HepG2 (cell line): ENCODE measurements around the gene NIPAL3. TPM values are rescaled to one million over a fixed set of nuclear protein-coding genes. Genes with fewer than 3 reads are reported as not detected.
"Not testable (repeated sequence)": the region's sequence is repeated elsewhere in the genome, so short reads cannot be mapped to it uniquely, and the experiment has no call there.

Experiments used
- ATAC-seq: fragments of 200-7000 bp; cut with Tn5 transposase; 3 replicates; pipeline ENCODE4 v1.9.1; 2020; ENCODE audit warnings: mild to moderate bottlenecking, moderate library complexity
- BruUV-seq: library from RNA; stranded (reverse); fragments of 400-500 nt; replicated peaks from 2 replicates; lab custom pipeline; 2021; lab: Mats Ljungman, UMichigan
- CTCF ChIA-PET: fragments of 300-600 bp; formaldehyde crosslinking; extraction: SDS; loops from one replicate; lab custom pipeline; 2021; ENCODE audit warnings: low total read pairs, inconsistent platforms, low intra/inter-chr PET ratio; lab: Yijun Ruan, JAX
- POLR2A ChIA-PET: fragments of 350-600 bp; sonication (Branson Sonifier 250); formaldehyde crosslinking; loops from one replicate; lab custom pipeline; 2020; ENCODE audit warnings: antibody characterized with exemption, inconsistent platforms; lab: Yijun Ruan, JAX
- DNase-seq: peaks from one replicate; pipeline ENCODE4 v3.0.0-alpha.2; 2015; ENCODE audit warnings: low spot score
- FAIRE-seq: peaks from 3 replicates; lab custom pipeline; 2011; peaks lifted over from hg19 to GRCh38; lab: Jason Lieb, UNC
- H2AFZ ChIP-seq: one replicate; pipeline ENCODE4 v1.6.1; 2011; ENCODE audit warnings: low read length, inconsistent platforms
- H3K27ac ChIP-seq: fragments of 300-600 bp; 3 replicates; pipeline ENCODE4 v1.8.0; 2011; ENCODE audit warnings: mixed run types, mild to moderate bottlenecking, mixed read lengths, low read length, inconsistent platforms; ENCODE audit not compliant: insufficient read depth; ENCODE audit errors: extremely low read length
- H3K27me3 ChIP-seq, 2 experiments: fragments of 200-600 bp in 1 of 2; 2 replicates in 1 of 2; 3 replicates in 1 of 2; pipeline versions ENCODE4 v1.6.0 to v1.8.0; 2011; ENCODE audit warnings: low read length in 2 of 2, mild to moderate bottlenecking in 2 of 2, moderate library complexity in 2 of 2, inconsistent platforms in 1 of 2; ENCODE audit not compliant: insufficient read depth in 2 of 2, control insufficient read depth in 1 of 2
- H3K36me3 ChIP-seq, 2 experiments: fragments of 200-600 bp in 1 of 2; replicated peaks in 1 of 2; 2 replicates in 1 of 2; 3 replicates in 1 of 2; pipeline versions ENCODE4 v1.5.1 to v1.8.0; 2011; ENCODE audit warnings: low read length in 2 of 2, inconsistent platforms in 1 of 2; ENCODE audit not compliant: insufficient read depth in 2 of 2, control insufficient read depth in 1 of 2
- H3K4me1 ChIP-seq: 2 replicates; pipeline ENCODE4 v1.5.1; 2012; ENCODE audit warnings: low read length, inconsistent platforms; ENCODE audit not compliant: insufficient read depth
- H3K4me2 ChIP-seq: 2 replicates; pipeline ENCODE4 v1.6.0; 2011; ENCODE audit warnings: low read depth, low read length, inconsistent platforms
- H3K4me3 ChIP-seq, 3 experiments: fragments of 200-600 bp in 1 of 3; sonication (generic), shearing (Covaris generic) in 1 of 3; replicated peaks in 1 of 3; 2 replicates each; pipeline ENCODE4 v1.5.1; 2011 to 2016; ENCODE audit warnings: low read length in 3 of 3, inconsistent platforms in 2 of 3, low read depth in 2 of 3, mild to moderate bottlenecking in 2 of 3, control low read depth in 1 of 3, mixed read lengths in 1 of 3; ENCODE audit not compliant: insufficient read depth in 1 of 3
- H3K79me2 ChIP-seq: one replicate; pipeline ENCODE4 v1.6.1; 2011; ENCODE audit warnings: low read length, inconsistent platforms; ENCODE audit not compliant: insufficient read depth
- H3K9ac ChIP-seq: 2 replicates; pipeline ENCODE4 v1.6.0; 2011; ENCODE audit warnings: mild to moderate bottlenecking, low read depth, low read length, inconsistent platforms; ENCODE audit not compliant: insufficient read depth
- H3K9me3 ChIP-seq: 2 replicates; pipeline ENCODE4 v1.5.1; 2012; ENCODE audit warnings: mild to moderate bottlenecking, low read length
- H4K20me1 ChIP-seq: 2 replicates; pipeline ENCODE4 v1.6.0; 2011; ENCODE audit warnings: inconsistent platforms, mild to moderate bottlenecking, low read length, moderate library complexity; ENCODE audit not compliant: insufficient read depth
- ARNT2 ChIP-seq: sonication (generic); formaldehyde crosslinking; IDR thresholded peaks from 2 replicates; pipeline ENCODE4 v1.8.0; 2022; ENCODE audit warnings: mild to moderate bottlenecking, low read depth, missing genetic modification reagents, moderate library complexity
- BHLHE40 ChIP-seq: IDR thresholded peaks from 2 replicates; pipeline ENCODE4 v1.6.1; 2011; ENCODE audit warnings: low read length, improper control_type of control experiment
- CBX2 ChIP-seq, 2 experiments: fragments of 200-600 bp in 1 of 2; sonication (generic); formaldehyde crosslinking in 1 of 2; IDR thresholded peaks; 2 replicates each; pipeline versions ENCODE4 v1.7.0 to v1.8.1; 2018 to 2022; ENCODE audit warnings: low read depth in 2 of 2, low read length in 1 of 2, mild to moderate bottlenecking in 1 of 2, missing genetic modification reagents in 1 of 2
- GPN1 ChIP-seq: sonication (generic); formaldehyde crosslinking; IDR thresholded peaks from 2 replicates; pipeline ENCODE4 v1.5.1; 2020; ENCODE audit warnings: missing genetic modification reagents, borderline replicate concordance
- LCORL ChIP-seq, 2 experiments: fragments of 450-650 bp in 1 of 2; sonication (generic) in 1 of 2; formaldehyde crosslinking in 1 of 2; IDR thresholded peaks; 2 replicates each; pipeline versions ENCODE4 v1.5.0 to v1.6.1; 2017 to 2020; ENCODE audit warnings: antibody characterized with exemption in 1 of 2, missing genetic modification reagents in 1 of 2
- MAFG ChIP-seq: sonication (generic); formaldehyde crosslinking; IDR thresholded peaks from 2 replicates; pipeline ENCODE4 v1.5.1; 2020; ENCODE audit warnings: mild to moderate bottlenecking, missing genetic modification reagents
- NFKBIZ ChIP-seq: IDR thresholded peaks from 2 replicates; pipeline ENCODE4 v1.6.1; 2018; ENCODE audit warnings: missing genetic modification reagents, missing compliant biosample characterization
- SP2 ChIP-seq: sonication (generic); formaldehyde crosslinking; IDR thresholded peaks from 2 replicates; pipeline ENCODE4 v1.5.1; 2020; ENCODE audit warnings: mild to moderate bottlenecking, missing genetic modification reagents
- TFAP4 ChIP-seq: sonication (generic); IDR thresholded peaks from 2 replicates; pipeline ENCODE4 v1.6.1; 2016; ENCODE audit warnings: low read depth, borderline replicate concordance
- ZBTB2 ChIP-seq: sonication (generic); formaldehyde crosslinking; IDR thresholded peaks from 2 replicates; pipeline ENCODE4 v1.8.0; 2022; ENCODE audit warnings: low read depth, missing genetic modification reagents
- ZC3H4 ChIP-seq: sonication (generic); formaldehyde crosslinking; IDR thresholded peaks from 2 replicates; pipeline ENCODE4 v1.4.0; 2020; ENCODE audit warnings: missing genetic modification reagents, borderline replicate concordance
- ZNF616 ChIP-seq: sonication (generic); formaldehyde crosslinking; IDR thresholded peaks from 2 replicates; pipeline ENCODE4 v1.5.0; 2020; ENCODE audit warnings: low read depth, mild to moderate bottlenecking, missing genetic modification reagents
- ZNF619 ChIP-seq: sonication (generic); formaldehyde crosslinking; IDR thresholded peaks from 2 replicates; pipeline ENCODE4 v1.4.0; 2020; ENCODE audit warnings: mild to moderate bottlenecking, missing genetic modification reagents
- WGBS: methylation state at CpG from one replicate; pipeline ENCODE4 v1.1.6; 2017; ENCODE audit warnings: low lambda C conversion rate; 5-methylcytosine and 5-hydroxymethylcytosine counted together
- in situ Hi-C: cut with HindIII; loops from 2 replicates; pipeline ENCODE4 v1.10.0; 2017; ENCODE audit warnings: low pct_unique_long_range_greater_than_20kb; ENCODE audit not compliant: extremely low pct_ligation_motif_present
- intact Hi-C: fragments of 100-400 bp; cut with micrococcal nuclease; formaldehyde crosslinking; loops from one replicate; pipeline ENCODE4 v1.10.0; 2022; ENCODE audit not compliant: unreplicated experiment
- polyA plus RNA-seq, 8 experiments: library from polyadenylated mRNA; depleted of rRNA in 3 of 8; stranded (reverse) in 7 of 8; unstranded in 1 of 8; fragments of >200 nt; fragmentation: Illumina TruSeq in 4 of 8; extraction: Trizol in 4 of 8; gene quantifications; 2 replicates each; pipeline versions ENCODE4 v1.2.1 to v1.2.3, GENCODE V29; 2011 to 2016; ENCODE audit warnings: low read depth in 4 of 8, missing spikeins in 1 of 8, mixed read lengths in 1 of 8; ENCODE audit not compliant: insufficient read depth in 1 of 8
- total RNA-seq, 5 experiments: library from RNA; depleted of rRNA; stranded (reverse); fragments of >200 nt; fragmentation: Illumina TruSeq; extraction: Trizol; gene quantifications; 2 replicates each; pipeline ENCODE4 v1.2.3, GENCODE V29; 2016; ENCODE audit warnings: low read depth in 1 of 5
- TF ChIP-seq, protein P1 (sequence below): sonication (generic); formaldehyde crosslinking; IDR thresholded peaks from 2 replicates; pipeline ENCODE4 v1.8.0; 2022; ENCODE audit warnings: mild to moderate bottlenecking, missing genetic modification reagents, moderate library complexity

NIPAL3 gene
- total and polyA plus RNA-seq, 2 of the 13 experiments (the other 11 are each of a cell fraction or from before 2014, with no cell fraction given), result 5.6 to 8.6 TPM

DNA sequence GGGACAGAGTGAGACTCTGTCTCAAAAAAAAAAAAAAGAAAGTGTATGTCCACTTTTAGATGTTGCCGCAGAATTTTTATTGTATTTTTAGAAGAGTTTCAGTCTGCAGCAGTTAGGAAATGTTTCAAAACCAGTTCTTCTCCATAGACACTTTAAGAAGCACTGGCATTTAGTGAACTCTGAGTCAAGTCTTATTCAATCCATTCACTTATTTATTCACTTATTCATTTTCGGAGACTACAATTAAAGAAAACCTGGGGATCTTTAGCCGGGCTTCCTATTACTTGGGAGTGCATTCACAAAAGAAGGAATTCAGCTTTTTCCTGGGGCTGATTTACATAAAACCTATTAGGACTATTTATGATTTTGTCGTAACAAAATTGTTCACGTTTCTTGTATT, 99.3 kb downstream of the NIPAL3 start (continued):
- TF ChIP-seq ZBTB2 (CRISPR knock-in tag) (no peak), BHLHE40 (no peak), ZNF619 (no peak), ZNF616 (CRISPR knock-in tag) (no peak)
- TF ChIP-seq, all 625 proteins: peak for 0

DNA sequence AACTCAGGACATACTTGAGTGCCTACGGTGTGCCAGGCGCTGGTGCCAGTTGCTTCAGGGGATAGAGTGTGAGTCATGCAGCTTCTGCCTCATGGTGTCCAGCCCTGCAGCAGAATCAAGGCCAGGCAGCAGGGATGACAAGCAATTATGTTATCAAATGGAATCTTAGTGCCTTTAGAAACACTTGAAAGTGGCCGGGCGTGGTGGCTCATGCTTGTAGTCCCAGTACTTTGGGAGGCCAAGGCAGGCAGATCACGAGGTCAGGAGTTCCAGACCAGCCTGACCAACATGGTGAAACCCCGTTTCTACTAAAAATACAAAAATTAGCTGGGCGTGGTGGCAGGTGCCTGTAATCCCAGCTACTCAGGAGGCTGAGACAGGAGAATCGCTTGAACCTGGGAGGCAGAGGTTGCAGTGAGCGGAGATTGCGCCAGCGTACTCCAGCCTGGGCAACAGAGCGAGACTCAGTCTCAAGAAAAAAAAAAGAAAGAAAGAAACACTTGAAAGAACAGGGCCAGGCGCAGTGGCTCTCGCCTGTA, 100.1 kb downstream of the NIPAL3 start:
- CTCF ChIA-PET, H3K4me1 ChIP-seq, H3K27ac ChIP-seq, POLR2A ChIA-PET, H3K79me2 ChIP-seq, H2AFZ ChIP-seq, H3K36me3 ChIP-seq, BruUV-seq, H3K27me3 ChIP-seq, H3K9me3 ChIP-seq, H3K4me2 ChIP-seq, ATAC-seq, DNase-seq, H4K20me1 ChIP-seq, FAIRE-seq, intact Hi-C loops, H3K4me3 ChIP-seq, in situ Hi-C loops, H3K9ac ChIP-seq: not testable (repeated sequence)
- WGBS, result 96% methylated on average over 14 of the region's 14 CpGs

DNA sequence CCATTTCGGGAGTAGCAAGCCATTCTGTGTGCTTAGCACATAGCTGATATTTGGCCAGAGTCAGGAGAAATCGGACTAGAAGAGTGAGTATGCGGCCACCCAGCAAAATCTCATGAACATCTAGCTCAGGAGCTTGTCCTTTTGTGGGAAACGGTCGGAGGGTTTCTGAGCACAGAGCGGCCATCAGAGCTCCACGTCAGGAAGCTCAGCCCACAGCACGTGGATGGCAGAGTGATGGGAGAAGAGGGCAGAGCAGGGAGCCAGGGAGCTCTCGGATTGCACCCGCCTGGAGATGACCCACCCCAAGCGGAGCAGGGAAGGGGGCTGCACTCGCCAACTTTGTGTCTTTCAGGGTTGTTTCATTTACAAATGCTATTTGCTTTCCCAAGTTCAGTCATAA, 100.9 kb downstream of the NIPAL3 start:
- no peaks in the 10 kb centered on the region for H3K9me3 ChIP-seq
- no peak overlapping the region for H3K9ac ChIP-seq
- BruUV-seq, result no TSS peak
- WGBS, result 96% methylated on average over 12 of the region's 12 CpGs
- H3K27ac ChIP-seq, result no peak overlapping the region
- H3K4me3 ChIP-seq, result no peak overlapping the region
- no peak for DNase-seq
- no peaks in the 10 kb centered on the region for H3K27me3 ChIP-seq
- TF ChIP-seq, protein P1, sequence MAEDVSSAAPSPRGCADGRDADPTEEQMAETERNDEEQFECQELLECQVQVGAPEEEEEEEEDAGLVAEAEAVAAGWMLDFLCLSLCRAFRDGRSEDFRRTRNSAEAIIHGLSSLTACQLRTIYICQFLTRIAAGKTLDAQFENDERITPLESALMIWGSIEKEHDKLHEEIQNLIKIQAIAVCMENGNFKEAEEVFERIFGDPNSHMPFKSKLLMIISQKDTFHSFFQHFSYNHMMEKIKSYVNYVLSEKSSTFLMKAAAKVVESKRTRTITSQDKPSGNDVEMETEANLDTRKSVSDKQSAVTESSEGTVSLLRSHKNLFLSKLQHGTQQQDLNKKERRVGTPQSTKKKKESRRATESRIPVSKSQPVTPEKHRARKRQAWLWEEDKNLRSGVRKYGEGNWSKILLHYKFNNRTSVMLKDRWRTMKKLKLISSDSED (CRISPR knock-in tag), result no peak
- no peak for TF ChIP-seq GPN1 (CRISPR knock-in tag)
- no peak for TF ChIP-seq MAFG (CRISPR knock-in tag)
- no peak for TF ChIP-seq TFAP4
- TF ChIP-seq NFKBIZ (CRISPR knock-in tag), result no peak
- TF ChIP-seq ARNT2 (CRISPR knock-in tag), result no peak
- no peak for TF ChIP-seq CBX2 (IDR thresholded peaks at IDR 0.05; ENCODE audit: low read depth, low read length)
- TF ChIP-seq CBX2 (CRISPR knock-in tag; IDR thresholded peaks at IDR 0.05; ENCODE audit: low read depth), result no peak
- no peak for TF ChIP-seq SP2 (CRISPR knock-in tag)
- no peak for TF ChIP-seq ZC3H4 (CRISPR knock-in tag)
- no peak for TF ChIP-seq LCORL (IDR thresholded peaks at IDR 0.05)
- no peak for TF ChIP-seq LCORL (CRISPR knock-in tag; IDR thresholded peaks at IDR 0.05)
- TF ChIP-seq, all 625 proteins: peak for 0
- Histone ChIP-seq H4K20me1 (no peaks in the 10 kb centered on the region), H2AFZ (no peak overlapping the region), H3K79me2 (peaks cover 2% of the 10 kb centered on the region), H3K4me1 (peaks cover 7% of the 10 kb centered on the region; the same call in 1 of the 2 replicates), H3K36me3 (peaks cover 0 to 5% of the 10 kb centered on the region in 2 experiments; a peak in 2 of 5 replicates), H3K4me2 (no peak overlapping the region)
- intact Hi-C loops (no loop called here), in situ Hi-C loops (no loop called here)
- ChIA-PET POLR2A (no interaction called here), CTCF (no interaction called here)
- FAIRE-seq (no peak), ATAC-seq (no peak)
